AG09319 (cell line): ENCODE results near the gene TEP1.
A peak's percentile ranks its signal among the peaks of the same experiment; 100 is the strongest.

Experiments
- DNase-seq: peaks from one replicate; pipeline ENCODE4 v3.0.0-alpha.2; 2010; ENCODE audit warnings: low read depth; ENCODE audit errors: extremely low read depth
- CTCF ChIP-seq: IDR thresholded peaks from 2 replicates; pipeline ENCODE4 v1.5.1; 2011; ENCODE audit warnings: low read depth, mild to moderate bottlenecking, inconsistent platforms, low read length, moderate library complexity

TEP1 gene

DNA sequence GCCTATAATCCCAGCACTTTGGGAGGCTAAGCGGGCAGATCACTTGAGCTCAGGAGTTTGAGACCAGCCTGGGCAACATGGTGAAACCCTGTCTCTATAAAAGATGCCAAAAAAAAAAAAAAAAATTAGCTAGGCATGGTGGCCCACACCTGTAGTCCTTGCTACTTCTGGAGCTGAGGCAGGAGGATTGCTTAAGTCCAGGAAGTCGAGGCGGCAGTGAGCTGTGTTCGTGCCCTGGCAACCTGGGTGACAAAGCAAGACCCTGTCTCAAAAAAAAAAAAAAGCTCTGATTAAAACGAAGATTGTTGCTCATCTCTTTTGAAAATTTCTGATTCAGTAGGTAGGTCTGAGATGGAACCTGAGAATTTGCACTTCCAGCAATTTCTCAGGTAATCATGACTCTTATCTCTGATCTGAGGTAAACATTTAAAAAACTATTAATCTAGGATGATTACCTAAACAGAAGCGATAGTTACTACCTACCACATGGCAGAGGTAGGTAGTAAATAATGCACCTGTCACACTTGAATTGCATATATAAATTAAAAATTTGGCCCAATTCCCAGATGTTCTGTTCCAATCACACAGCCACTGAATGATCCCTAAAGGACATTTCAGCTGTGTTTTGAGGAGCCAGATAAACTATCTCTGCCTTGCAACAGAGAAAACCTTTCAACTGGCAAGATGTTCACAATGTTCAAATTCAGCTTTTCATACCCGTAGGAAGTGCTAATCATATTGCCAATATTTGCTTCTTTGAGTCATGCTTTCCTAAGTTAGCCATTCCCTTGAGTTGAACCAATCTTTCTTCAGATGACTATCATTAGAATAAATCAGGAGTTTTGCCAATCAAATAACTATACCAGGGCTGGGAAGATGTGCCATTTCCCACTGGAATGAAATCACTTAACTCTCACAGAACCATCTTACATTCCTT lies 4.2 kb upstream of the TEP1 start:
- no peak for DNase-seq
- TF ChIP-seq CTCF, result no peak

DNA sequence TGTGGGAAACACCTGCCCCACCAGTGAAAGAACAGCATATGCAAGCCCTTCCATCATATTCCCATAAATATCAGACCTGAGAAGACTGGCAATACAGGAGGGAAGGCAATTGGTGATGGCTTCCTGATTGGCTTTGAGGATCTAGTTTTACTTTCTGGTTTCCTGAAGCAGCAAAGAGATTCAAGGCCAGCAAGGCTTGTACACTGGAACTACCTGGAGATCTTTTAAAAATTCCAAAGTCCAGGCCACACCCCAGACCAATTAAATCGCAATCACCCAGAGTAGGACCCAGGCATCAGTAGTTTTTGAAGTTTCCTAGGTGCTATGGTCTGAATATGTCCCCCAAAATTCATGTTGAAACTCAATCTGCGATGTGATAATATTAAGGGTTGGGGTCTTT lies 2.9 kb upstream of the TEP1 start:
- no peak for TF ChIP-seq CTCF
- DNase-seq, result no peak

DNA sequence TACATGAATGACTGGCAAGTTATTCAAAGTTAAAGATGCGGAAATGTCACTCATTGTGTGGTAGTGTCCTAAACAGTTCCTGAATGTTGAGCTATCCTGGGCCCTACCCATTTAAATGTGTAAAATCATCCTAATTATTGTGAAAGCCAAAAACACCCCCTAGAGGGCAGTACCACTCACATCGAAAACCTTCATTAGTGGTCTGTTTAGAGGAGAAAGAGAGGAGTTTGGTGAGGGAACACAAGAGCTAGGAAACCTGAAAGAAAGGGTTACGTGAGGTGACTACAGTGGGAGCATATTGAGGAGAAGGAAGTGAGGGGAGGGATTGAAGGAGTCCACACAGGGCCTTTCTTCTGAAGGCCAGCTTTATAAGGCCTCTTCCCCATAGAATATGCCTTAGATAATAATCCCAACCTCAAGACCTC lies 2.5 kb upstream of the TEP1 start:
- peak; percentile 65 for TF ChIP-seq CTCF
- DNase-seq, result no peak

- DNase-seq, result no peak
Observed at GRCh38 chr14:20413744-20414082, 412 bp upstream of the TEP1 start.

DNA sequence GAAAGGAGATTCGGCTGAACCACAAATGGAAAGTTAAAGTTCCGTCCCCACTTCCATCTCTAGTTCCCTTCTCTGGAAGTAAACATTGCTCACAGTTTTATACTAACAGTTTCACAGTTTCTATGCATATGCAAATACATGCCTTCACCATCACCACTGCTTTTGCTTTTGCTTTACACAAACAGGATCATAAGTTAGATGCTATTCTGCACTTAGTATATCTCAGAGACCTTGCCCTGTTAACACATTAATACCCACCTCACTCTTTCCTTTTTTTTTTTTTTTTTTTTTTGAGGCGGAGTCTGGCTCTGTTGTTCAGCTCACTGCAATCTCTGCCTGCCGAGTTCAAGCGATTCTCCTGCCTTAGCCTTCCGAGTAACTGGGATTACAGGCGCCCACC lies 890 bp downstream of the TEP1 start:
- no peak for DNase-seq
- no peak for TF ChIP-seq CTCF

More at GRCh38 chr14:20413744-20414082, 412 bp upstream of the TEP1 start:
- TF ChIP-seq CTCF, result no peak

DNA sequence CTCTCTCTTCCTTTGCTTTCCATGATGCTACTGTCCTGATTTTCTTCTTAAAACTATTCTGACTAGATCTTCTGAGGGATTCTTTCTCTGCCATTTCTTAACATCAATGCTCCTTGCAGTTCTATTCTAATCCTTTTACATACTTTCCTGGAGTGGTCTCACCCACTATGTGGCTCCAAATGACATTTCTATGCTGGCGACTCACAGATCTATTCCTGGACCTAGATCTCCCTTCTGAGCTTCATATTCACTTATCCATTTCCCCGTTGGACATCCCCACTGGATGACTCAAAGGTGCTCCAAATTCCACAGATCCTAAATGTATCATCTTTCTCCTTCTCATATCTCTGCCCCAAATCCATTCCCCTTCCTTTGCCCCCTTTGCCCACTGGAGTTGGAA lies 4.1 kb downstream of the TEP1 start:
- TF ChIP-seq CTCF, result no peak
- no peak for DNase-seq

GRCh38 chr14:20403521-20403920 lies 9.8 kb downstream of the TEP1 start:
- DNase-seq, result no peak
- TF ChIP-seq CTCF, result no peak
